Astrocyte (in vitro differentiated cells and primary cell): ENCODE results near the gene RASGRF1.

Experiments used
- EZH2 ChIP-seq: IDR thresholded peaks from 2 replicates; pipeline ENCODE4 v1.6.1; 2012; ENCODE audit warnings: mild to moderate bottlenecking, low read length, inconsistent platforms; ENCODE audit not compliant: insufficient read depth
- TF ChIP-seq, protein P1 (sequence below): IDR thresholded peaks from 2 replicates; pipeline ENCODE4 v1.5.1; 2011; ENCODE audit warnings: low read depth, mild to moderate bottlenecking, inconsistent platforms, low read length, moderate library complexity; ENCODE audit not compliant: insufficient read depth

DNA sequence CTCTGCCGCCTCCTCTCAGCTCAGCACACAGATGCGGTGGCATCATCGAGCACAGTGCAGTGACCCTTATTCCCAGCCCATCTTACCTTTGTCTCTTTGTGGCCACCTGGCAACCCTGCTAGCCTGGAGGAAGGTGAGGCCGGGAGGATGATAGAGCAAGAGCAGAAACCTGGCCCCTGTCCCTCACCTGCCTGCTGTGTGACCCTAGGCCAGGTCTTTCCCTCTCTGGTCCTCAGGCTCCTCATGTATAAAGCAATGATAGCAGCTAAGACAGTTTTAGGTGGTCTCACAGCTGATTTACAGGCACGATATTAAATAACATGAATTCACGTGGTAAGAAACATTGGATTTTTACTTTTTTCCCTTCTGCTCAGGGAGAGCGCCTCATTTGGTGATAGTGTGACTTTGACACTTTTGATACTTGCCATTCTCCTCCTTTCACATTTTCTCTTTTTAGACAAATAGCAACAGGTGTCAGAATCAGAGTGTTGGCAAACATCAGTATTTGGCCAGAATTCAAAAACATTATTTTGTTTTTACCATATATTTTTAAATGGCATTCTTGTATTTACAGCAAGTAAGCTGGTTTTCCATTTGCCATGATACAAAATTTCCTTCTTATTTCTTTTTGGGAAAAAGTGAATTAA is 116.2 kb downstream of the RASGRF1 start:
- TF ChIP-seq, protein P1, sequence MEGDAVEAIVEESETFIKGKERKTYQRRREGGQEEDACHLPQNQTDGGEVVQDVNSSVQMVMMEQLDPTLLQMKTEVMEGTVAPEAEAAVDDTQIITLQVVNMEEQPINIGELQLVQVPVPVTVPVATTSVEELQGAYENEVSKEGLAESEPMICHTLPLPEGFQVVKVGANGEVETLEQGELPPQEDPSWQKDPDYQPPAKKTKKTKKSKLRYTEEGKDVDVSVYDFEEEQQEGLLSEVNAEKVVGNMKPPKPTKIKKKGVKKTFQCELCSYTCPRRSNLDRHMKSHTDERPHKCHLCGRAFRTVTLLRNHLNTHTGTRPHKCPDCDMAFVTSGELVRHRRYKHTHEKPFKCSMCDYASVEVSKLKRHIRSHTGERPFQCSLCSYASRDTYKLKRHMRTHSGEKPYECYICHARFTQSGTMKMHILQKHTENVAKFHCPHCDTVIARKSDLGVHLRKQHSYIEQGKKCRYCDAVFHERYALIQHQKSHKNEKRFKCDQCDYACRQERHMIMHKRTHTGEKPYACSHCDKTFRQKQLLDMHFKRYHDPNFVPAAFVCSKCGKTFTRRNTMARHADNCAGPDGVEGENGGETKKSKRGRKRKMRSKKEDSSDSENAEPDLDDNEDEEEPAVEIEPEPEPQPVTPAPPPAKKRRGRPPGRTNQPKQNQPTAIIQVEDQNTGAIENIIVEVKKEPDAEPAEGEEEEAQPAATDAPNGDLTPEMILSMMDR = no peak
- TF ChIP-seq EZH2 = no peak
